Retina (tissue), 1 donor: Measurements from ENCODE around the gene IRX5.
A peak's percentile ranks its signal among the peaks of the same experiment; 100 is the strongest.

ENCODE experiments used
- DNase-seq: peaks from one replicate; pipeline ENCODE4 v3.0.0-alpha.2; 2016

The IRX5 gene

GRCh38 chr16:54930005-54930868 lies at the start of gene IRX5:
IRX5 (plus strand) TSS chr16:54930865; CDS start chr16:54931199, 334 bp downstream.
- DNase-seq: peak; percentile 91

DNA sequence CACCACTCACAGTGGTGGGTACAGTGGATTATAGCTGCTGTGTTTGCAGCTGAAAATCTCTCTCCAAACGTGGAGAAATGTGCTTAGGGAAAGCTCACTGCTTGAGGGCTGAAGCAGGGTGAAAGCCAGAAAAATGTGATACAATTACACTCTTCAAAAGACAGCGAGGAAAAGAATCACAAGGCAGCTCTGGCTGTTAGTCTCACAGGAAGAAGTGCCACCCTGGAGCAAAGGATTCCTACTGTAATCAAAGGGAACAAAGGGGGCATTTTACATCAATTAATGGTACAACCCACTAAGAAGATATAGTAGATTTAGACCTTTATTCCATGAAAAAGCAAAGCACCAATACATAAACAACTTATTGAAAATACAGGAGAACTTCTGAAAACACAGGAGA lies 48.1 kb upstream of the IRX5 start:
- no peak for DNase-seq

GRCh38 chr16:54883358-54883757 lies 47.3 kb upstream of the IRX5 start:
- no peak for DNase-seq

DNA sequence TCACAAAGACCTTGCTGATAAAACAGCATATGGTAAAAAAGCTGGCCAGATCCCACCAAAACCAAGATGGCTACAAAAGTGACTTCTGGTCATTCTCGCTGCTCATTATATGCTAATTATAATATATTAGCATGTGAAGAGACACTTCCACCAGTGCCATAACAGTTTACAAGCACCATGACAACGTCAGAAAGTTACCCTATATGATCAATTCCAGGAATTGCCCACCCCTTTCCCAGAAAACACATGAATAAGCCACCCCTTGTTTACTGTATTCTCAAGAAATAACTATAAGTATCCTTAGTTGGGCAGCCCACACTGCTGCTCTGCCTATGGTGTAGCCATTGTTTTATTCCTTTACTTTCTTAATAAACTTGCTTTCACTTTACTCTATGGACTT lies 44.6 kb upstream of the IRX5 start:
- no peak for DNase-seq

- no peak for DNase-seq
These were observed 40.3 kb upstream of the IRX5 start for GRCh38 chr16:54890381-54890780.

GRCh38 chr16:54891346-54891745 lies 39.3 kb upstream of the IRX5 start:
- no peak for DNase-seq

- no peak for DNase-seq
These were observed 37.7 kb upstream of the IRX5 start for GRCh38 chr16:54892981-54893380.

DNA sequence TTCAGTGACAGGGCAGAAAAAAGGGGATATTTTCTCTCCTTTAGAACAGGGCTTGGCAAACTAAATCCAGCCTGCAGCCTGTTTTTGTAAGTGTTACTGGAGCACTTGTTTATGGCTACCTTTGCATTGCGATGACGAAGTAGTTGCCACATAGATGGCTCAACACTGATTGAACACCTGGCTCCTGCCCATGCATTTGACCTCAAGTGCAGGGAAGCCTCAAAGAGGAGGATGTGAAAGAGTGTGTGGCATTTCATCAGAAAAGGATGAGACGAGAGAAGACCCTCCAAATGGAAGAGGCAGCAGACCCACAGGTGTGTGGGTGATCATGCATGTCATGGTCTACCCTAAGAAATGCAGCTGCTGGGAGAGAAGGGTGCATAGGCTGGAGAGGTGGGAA lies 32.7 kb upstream of the IRX5 start:
- no peak for DNase-seq

- DNase-seq: no peak
These were observed 29.1 kb upstream of the IRX5 start for GRCh38 chr16:54901606-54902005.

GRCh38 chr16:54903047-54903446 lies 27.6 kb upstream of the IRX5 start:
- no peak for DNase-seq

- no peak for DNase-seq
These were observed 19.6 kb upstream of the IRX5 start for GRCh38 chr16:54911079-54911478.

GRCh38 chr16:54912720-54913119 lies 17.9 kb upstream of the IRX5 start:
- DNase-seq: no peak

DNA sequence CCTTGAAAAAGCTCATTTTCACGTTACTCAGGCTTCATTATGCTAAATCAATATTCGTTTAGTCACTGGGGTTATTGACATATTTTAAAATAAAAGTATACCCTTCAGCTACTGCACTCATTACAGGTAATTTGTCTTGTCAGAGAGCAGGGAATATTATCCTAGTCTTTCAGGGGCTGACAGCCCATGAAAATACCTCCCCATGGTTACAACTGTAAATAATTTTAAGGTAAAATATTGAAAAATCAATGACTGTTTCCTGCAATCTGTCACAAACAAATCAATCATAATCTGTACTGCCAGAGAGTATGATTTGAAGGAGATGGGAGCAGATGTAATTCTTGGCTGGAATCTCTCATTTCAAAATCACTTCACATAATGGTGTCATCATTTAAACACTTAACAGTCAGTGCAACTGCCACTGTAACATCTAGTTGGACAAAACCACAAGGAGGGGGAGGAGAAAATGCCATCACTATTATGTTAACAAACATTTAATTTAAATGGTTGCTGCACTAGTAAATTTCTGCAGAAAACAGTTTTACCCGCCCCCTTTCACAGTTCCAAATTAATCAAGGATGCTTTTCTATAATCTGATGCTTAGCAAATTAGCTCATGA lies 9.3 kb upstream of the IRX5 start:
- no peak for DNase-seq

DNA sequence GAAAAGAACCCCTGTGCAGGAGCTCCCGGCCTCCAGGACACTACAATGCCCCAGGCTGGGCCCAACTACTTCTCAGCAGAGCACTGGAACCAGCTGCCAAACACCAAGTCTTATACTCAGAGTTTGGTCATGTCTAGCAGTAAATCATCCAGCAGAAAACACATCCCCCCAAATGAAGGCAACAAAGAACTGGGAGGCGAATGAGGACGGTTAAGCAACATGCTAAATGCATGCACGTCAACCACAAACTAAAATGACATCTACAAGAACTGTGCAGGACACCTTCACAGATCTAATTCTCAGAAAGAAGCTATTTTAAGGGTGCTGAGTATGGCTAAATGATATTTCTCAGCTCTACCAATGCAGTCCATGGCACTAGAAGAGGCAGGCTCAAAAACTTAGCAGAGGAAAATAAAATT lies 7.6 kb upstream of the IRX5 start:
- no peak for DNase-seq

DNA sequence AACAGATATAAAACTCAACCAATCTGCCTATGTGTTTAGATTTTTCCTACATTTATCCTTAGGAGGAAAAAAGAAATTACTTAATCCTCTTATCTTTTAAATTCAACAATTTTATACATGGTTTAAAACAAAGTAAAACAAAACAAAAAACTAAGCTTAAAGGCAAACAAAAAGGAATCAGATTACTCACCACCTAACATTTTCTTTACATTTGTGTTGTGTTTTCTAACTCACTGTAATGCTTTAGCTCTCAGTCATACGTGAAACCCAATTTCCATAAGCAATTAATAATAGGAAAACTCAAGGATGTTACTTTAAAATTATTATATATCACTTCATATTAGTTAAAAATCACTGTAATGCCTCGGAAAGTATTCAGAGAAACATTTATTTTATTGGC lies 6.7 kb upstream of the IRX5 start:
- no peak for DNase-seq

- DNase-seq: no peak
These were observed 4.4 kb upstream of the IRX5 start for GRCh38 chr16:54926166-54926838.

DNA sequence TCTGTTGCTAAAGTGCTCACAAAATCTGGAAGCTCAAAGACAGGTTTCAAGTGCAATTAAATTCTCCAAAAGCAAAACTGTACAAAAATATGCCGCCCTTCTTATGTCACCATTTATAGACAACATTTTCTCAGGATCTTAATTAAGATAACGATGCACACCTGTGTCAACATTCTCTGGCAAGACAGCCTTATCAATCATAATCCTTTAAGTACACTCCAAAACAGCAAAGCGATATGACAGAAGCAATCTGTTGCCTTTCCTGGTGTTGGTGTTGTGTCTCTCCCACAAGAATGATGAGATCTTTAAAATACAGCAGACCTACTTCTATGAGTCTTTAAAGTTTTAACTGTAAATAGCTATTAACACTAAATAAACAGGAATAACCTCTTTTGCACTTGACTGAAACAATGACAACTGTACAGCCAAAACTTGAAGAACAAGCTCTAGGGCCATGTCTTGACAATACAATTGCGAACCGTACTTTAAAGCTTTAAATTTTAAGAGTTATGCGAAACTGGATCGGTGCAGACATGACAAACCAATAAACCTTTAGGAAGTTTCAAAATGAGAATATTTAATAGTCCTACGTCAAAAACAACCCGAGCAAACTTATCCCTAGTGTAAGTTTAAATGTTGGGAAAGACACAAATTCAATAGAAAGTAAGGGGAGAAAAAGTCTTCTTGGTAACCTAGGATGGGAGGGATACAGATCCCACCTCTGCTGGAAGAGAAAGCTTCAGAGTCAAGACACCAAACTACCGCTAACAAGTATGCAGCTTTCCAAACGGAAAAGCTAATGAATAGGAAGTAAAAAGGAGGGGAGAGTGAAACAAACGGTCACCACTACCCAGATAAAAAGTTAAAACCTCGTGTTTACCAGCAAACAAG lies 3.3 kb upstream of the IRX5 start:
- no peak for DNase-seq

DNA sequence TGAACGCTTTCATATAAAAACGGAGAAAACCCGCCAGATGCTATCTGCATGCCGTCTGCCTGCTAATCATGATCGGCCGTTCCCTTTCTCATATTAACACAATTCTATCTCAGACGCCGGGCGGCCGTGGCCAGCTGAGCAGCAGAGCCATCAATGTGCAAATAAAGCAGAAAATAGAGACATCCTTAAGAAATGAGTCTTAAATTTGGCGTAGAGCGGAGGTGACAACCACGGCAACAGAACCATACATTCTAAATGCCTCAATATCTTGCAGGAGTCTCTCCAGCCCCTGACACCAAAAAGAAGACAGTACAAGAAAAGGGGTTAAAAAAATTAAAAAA lies 2.7 kb upstream of the IRX5 start:
- peak; percentile 77 for DNase-seq

DNA sequence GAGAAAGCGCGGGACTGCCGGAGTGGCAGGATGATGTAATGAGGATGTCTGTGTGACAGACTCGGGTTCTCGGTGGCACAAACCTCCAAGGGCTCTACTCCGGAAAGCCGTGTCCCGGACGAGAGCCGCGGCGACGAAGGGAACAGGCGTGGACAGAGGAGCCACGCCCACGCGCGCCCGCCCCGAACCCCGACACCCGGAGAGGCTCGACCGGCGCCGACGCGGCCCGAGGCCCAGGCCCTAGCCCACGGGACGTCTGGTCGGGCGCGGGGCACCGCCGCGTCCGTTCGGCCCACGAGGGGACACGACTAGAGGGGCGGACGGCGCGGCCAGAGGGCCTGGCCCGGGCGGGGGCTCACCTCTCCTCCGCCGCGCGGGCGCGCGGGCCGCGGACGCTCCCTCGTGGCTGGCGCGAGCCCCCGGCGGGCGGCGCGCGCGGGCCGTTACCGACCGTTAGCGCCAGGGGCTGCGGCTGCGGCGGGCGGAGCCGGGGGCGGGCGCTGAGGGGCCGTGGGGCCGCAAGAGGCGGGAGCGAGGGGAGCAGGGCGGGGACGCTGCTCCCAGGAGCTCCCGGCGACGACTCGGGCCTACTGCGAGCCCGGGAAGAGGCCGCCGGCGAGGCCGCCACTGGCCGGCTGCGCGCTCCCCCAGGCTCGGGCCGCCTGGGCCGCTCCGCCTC lies 2.1 kb upstream of the IRX5 start:
- peak; percentile 79 for DNase-seq

- peak; percentile 98 for DNase-seq
These were observed 1.3 kb upstream of the IRX5 start for GRCh38 chr16:54929090-54930004.

DNA sequence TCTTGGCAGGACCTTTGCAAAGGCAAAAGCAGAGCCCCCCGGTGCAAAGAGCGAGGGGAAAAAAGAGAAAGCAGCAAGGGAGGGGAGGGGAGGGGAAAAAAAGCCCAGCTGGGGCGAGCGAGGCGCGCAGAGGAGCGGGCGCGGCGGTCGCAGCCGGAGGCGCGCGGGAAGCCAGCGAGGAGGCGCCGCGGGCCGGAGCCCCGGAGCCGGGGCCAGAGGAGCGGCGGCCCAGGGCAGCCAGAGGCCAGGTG lies 129 bp downstream of the IRX5 start:
- no peak for DNase-seq
